H9 (cell line): ENCODE measurements around the gene ANKS1B. TPM values are rescaled to one million over a fixed set of nuclear protein-coding genes. Genes with fewer than 3 reads are reported as not detected.

Source experiments
- DNase-seq: peaks from one replicate; pipeline ENCODE4 v3.0.0-alpha.2; 2017
- H2AFZ ChIP-seq: one replicate; pipeline ENCODE4 v1.6.1; 2013; ENCODE audit warnings: mild to moderate bottlenecking, low read length, control low read depth, moderate library complexity
- H2AK5ac ChIP-seq: 2 replicates; pipeline ENCODE4 v1.6.1; 2013; ENCODE audit warnings: low read length, control low read depth, mixed read lengths; ENCODE audit not compliant: insufficient read length
- H2BK120ac ChIP-seq: one replicate; pipeline ENCODE4 v1.6.1; 2013; ENCODE audit warnings: low read depth, mild to moderate bottlenecking, low read length, control low read depth, inconsistent platforms; ENCODE audit not compliant: poor library complexity, severe bottlenecking
- H2BK12ac ChIP-seq: 2 replicates; pipeline ENCODE4 v1.6.1; 2013; ENCODE audit warnings: low read length, control low read depth, mixed read lengths, low read depth; ENCODE audit not compliant: insufficient read length
- H2BK15ac ChIP-seq: 2 replicates; pipeline ENCODE4 v1.6.1; 2013; ENCODE audit warnings: low read depth, low read length, control low read depth
- H2BK20ac ChIP-seq: one replicate; pipeline ENCODE4 v1.6.1; 2013; ENCODE audit warnings: low read depth, mild to moderate bottlenecking, low read length, control low read depth, inconsistent platforms; ENCODE audit not compliant: poor library complexity, severe bottlenecking
- H2BK5ac ChIP-seq: 2 replicates; pipeline ENCODE4 v1.6.1; 2013; ENCODE audit warnings: low read length, control low read depth, mixed read lengths; ENCODE audit not compliant: insufficient read length
- H3K14ac ChIP-seq: 2 replicates; pipeline ENCODE4 v1.6.1; 2013; ENCODE audit warnings: low read length, control low read depth; ENCODE audit not compliant: insufficient read depth
- H3K18ac ChIP-seq: 2 replicates; pipeline ENCODE4 v1.6.1; 2013; ENCODE audit warnings: low read depth, mild to moderate bottlenecking, mixed read lengths, low read length, control low read depth; ENCODE audit not compliant: insufficient read length
- H3K23ac ChIP-seq: 2 replicates; pipeline ENCODE4 v1.6.1; 2013; ENCODE audit warnings: low read length, control low read depth, mixed read lengths, low read depth; ENCODE audit not compliant: insufficient read length
- H3K23me2 ChIP-seq: 2 replicates; pipeline ENCODE4 v1.6.1; 2013; ENCODE audit warnings: low read depth, mild to moderate bottlenecking, mixed read lengths, low read length, control low read depth; ENCODE audit not compliant: insufficient read length, poor library complexity, severe bottlenecking
- H3K27ac ChIP-seq: 2 replicates; pipeline ENCODE4 v1.5.1; 2013; ENCODE audit warnings: low read length, control low read depth, mixed read lengths, low read depth; ENCODE audit not compliant: insufficient read length
- H3K27me3 ChIP-seq: 2 replicates; pipeline ENCODE4 v1.6.1; 2013; ENCODE audit warnings: low read length, control low read depth, inconsistent platforms; ENCODE audit not compliant: insufficient read depth
- H3K4ac ChIP-seq: 2 replicates; pipeline ENCODE4 v1.6.1; 2013; ENCODE audit warnings: low read depth, mild to moderate bottlenecking, control low read depth, inconsistent platforms, low read length, moderate library complexity
- H3K4me1 ChIP-seq: 2 replicates; pipeline ENCODE4 v1.6.1; 2013; ENCODE audit warnings: low read length, control low read depth, inconsistent platforms; ENCODE audit not compliant: insufficient read depth
- H3K4me2 ChIP-seq: 2 replicates; pipeline ENCODE4 v1.6.1; 2013; ENCODE audit warnings: low read length, control low read depth, mixed read lengths; ENCODE audit not compliant: insufficient read length, insufficient read depth
- H3K56ac ChIP-seq: 2 replicates; pipeline ENCODE4 v1.6.1; 2013; ENCODE audit warnings: low read depth, mild to moderate bottlenecking, mixed read lengths, low read length, control low read depth; ENCODE audit not compliant: insufficient read length
- H3K79me1 ChIP-seq: 2 replicates; pipeline ENCODE4 v1.6.1; 2013; ENCODE audit warnings: low read depth, mild to moderate bottlenecking, moderate library complexity, low read length, control low read depth, inconsistent platforms; ENCODE audit not compliant: insufficient read depth, poor library complexity, severe bottlenecking
- H3K79me2 ChIP-seq: 2 replicates; pipeline ENCODE4 v1.6.1; 2013; ENCODE audit warnings: low read length, control low read depth, inconsistent platforms; ENCODE audit not compliant: insufficient read depth
- H3K9ac ChIP-seq: 2 replicates; pipeline ENCODE4 v1.6.1; 2013; ENCODE audit warnings: low read length, control low read depth, mixed read lengths; ENCODE audit not compliant: insufficient read length; ENCODE audit errors: extremely low read depth
- H3K9me3 ChIP-seq: one replicate; pipeline ENCODE4 v1.6.1; 2013; ENCODE audit warnings: low read depth, low read length, inconsistent platforms; ENCODE audit not compliant: control insufficient read depth
- H3T11ph ChIP-seq: one replicate; pipeline ENCODE4 v1.6.1; 2013; ENCODE audit warnings: mild to moderate bottlenecking, low read length, control low read depth, inconsistent platforms
- H4K20me1 ChIP-seq: one replicate; pipeline ENCODE4 v1.6.1; 2013; ENCODE audit not compliant: control insufficient read depth, insufficient read length, insufficient read depth
- H4K5ac ChIP-seq: 2 replicates; pipeline ENCODE4 v1.6.1; 2013; ENCODE audit warnings: low read depth, mild to moderate bottlenecking, mixed read lengths, low read length, control low read depth; ENCODE audit not compliant: insufficient read length
- H4K8ac ChIP-seq: replicated peaks from 2 replicates; pipeline ENCODE4 v1.6.1; 2013; ENCODE audit warnings: low read length, control low read depth, mixed read lengths, low read depth; ENCODE audit not compliant: insufficient read length
- H4K91ac ChIP-seq: 2 replicates; pipeline ENCODE4 v1.6.1; 2013; ENCODE audit warnings: low read depth, mild to moderate bottlenecking, moderate library complexity, mixed read lengths, low read length, control low read depth; ENCODE audit not compliant: insufficient read length
- H3K27ac Mint-ChIP-seq, 3 experiments: 2 replicates in 2 of 3; 3 replicates in 1 of 3; pipeline ENCODE4 v1.8.0; 2020 to 2021; ENCODE audit warnings: mixed read lengths in 3 of 3, mild to moderate bottlenecking in 1 of 3, moderate library complexity in 1 of 3
- H3K27me3 Mint-ChIP-seq: 2 replicates; pipeline ENCODE4 v1.8.0; 2021; ENCODE audit warnings: low read depth, mild to moderate bottlenecking, moderate library complexity, mixed read lengths
- H3K36me3 Mint-ChIP-seq, 3 experiments: 2 replicates in 2 of 3; 3 replicates in 1 of 3; pipeline ENCODE4 v1.8.0; 2020 to 2021; ENCODE audit warnings: low read depth in 3 of 3, mixed read lengths in 3 of 3; ENCODE audit not compliant: insufficient read depth in 1 of 3
- H3K4me1 Mint-ChIP-seq, 2 experiments: 2 replicates each; pipeline ENCODE4 v1.8.0; 2020; ENCODE audit warnings: mixed read lengths in 2 of 2
- H3K4me3 Mint-ChIP-seq, 2 experiments: 2 replicates in 1 of 2; 3 replicates in 1 of 2; pipeline ENCODE4 v1.8.0; 2020 to 2021; ENCODE audit warnings: mild to moderate bottlenecking in 2 of 2, mixed read lengths in 2 of 2, moderate library complexity in 1 of 2
- H3K9me3 Mint-ChIP-seq, 2 experiments: 2 replicates in 1 of 2; 3 replicates in 1 of 2; pipeline ENCODE4 v1.8.0; 2020; ENCODE audit warnings: mild to moderate bottlenecking in 2 of 2, mixed read lengths in 2 of 2, moderate library complexity in 1 of 2
- WGBS: extraction: QIAGEN DNeasy Blood & Tissue Kit; methylation state at CpG from one replicate; pipeline ENCODE4 v1.1.7; 2013; ENCODE audit warnings: missing lambda C conversion rate, low lambda C conversion rate, mixed read lengths; ENCODE audit not compliant: insufficient read length; ENCODE audit errors: extremely low coverage; 5-methylcytosine and 5-hydroxymethylcytosine counted together
- total RNA-seq: library from RNA; stranded (reverse); gene quantifications from 2 replicates; pipeline ENCODE4 v1.2.1, GENCODE V29; 2021
- TF ChIP-seq, protein P1 (sequence below): fragments of 200-600 bp; sonication (generic); conservative IDR thresholded peaks from 3 replicates; pipeline ENCODE4 v1.8.0; 2021; ENCODE audit warnings: antibody characterized with exemption, mild to moderate bottlenecking

ANKS1B gene
- total RNA-seq, 1 experiment from 2014 or later = 4.1 TPM

DNA sequence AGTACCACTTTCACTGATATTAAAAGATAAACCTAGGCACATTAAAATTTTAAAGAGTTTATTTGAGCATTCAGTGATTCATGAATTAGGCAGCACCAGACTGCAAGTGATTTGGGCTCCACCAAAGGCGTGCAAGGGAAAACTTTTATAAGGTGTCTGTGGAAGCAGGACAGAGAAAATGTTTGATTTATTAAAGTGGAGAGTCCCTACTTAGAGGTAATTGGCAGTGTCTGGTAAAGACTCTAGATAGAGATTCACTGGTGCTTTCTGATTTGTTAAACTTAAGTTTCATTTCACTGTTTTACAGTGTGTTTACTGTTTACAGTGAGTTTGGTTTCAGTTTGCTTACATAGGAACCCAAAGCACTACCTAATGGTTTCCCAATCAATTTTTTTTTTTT, 72.8 kb downstream of the ANKS1B start:
- Mint-ChIP-seq H3K27ac (no peak overlapping the region), H3K9me3 (no peaks in the 10 kb centered on the region), H3K4me1 (no peaks in the 10 kb centered on the region), H3K4me3 (no peak overlapping the region), H3K27me3 (no peaks in the 10 kb centered on the region), H3K36me3 (no peaks in the 10 kb centered on the region)
- no peak overlapping the region for H2BK12ac ChIP-seq
- H2BK120ac ChIP-seq = no peak overlapping the region
- H4K8ac ChIP-seq = no peak overlapping the region
- no peak overlapping the region for H3T11ph ChIP-seq
- H4K91ac ChIP-seq = no peak overlapping the region
- H3K79me2 ChIP-seq = no peaks in the 10 kb centered on the region
- no peak overlapping the region for H2AFZ ChIP-seq
- H2BK20ac ChIP-seq = no peak overlapping the region
- H3K14ac ChIP-seq = no peak overlapping the region
- no peak overlapping the region for H3K27ac ChIP-seq
- no peak overlapping the region for H2BK5ac ChIP-seq
- no peak overlapping the region for H3K56ac ChIP-seq
- no CpG with 5 or more reads among the region's 1 CpG for WGBS
- no peak overlapping the region for H3K18ac ChIP-seq
- H3K79me1 ChIP-seq = no peaks in the 10 kb centered on the region
- H2BK15ac ChIP-seq = no peak overlapping the region
- H3K9me3 ChIP-seq = no peaks in the 10 kb centered on the region
- no peaks in the 10 kb centered on the region for H3K27me3 ChIP-seq
- DNase-seq = no peak
- H3K4me2 ChIP-seq = no peak overlapping the region
- H2AK5ac ChIP-seq = no peak overlapping the region
- H4K20me1 ChIP-seq = no peaks in the 10 kb centered on the region
- no peak overlapping the region for H3K4ac ChIP-seq
- no peak overlapping the region for H4K5ac ChIP-seq
- H3K23me2 ChIP-seq = no peaks in the 10 kb centered on the region
- no peak overlapping the region for H3K9ac ChIP-seq
- TF ChIP-seq, protein P1, sequence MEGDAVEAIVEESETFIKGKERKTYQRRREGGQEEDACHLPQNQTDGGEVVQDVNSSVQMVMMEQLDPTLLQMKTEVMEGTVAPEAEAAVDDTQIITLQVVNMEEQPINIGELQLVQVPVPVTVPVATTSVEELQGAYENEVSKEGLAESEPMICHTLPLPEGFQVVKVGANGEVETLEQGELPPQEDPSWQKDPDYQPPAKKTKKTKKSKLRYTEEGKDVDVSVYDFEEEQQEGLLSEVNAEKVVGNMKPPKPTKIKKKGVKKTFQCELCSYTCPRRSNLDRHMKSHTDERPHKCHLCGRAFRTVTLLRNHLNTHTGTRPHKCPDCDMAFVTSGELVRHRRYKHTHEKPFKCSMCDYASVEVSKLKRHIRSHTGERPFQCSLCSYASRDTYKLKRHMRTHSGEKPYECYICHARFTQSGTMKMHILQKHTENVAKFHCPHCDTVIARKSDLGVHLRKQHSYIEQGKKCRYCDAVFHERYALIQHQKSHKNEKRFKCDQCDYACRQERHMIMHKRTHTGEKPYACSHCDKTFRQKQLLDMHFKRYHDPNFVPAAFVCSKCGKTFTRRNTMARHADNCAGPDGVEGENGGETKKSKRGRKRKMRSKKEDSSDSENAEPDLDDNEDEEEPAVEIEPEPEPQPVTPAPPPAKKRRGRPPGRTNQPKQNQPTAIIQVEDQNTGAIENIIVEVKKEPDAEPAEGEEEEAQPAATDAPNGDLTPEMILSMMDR = no peak
- no peaks in the 10 kb centered on the region for H3K4me1 ChIP-seq
- H3K23ac ChIP-seq = no peak overlapping the region
